CD4-positive, alpha-beta T cell treated with Interleukin-17A for 4 hours (primary cell): ENCODE data around the gene SLC12A3.
A peak's percentile ranks its signal among the peaks of the same experiment; 100 is the strongest.

Source experiments
- DNase-seq: peaks from one replicate; pipeline ENCODE4 v3.0.0-alpha.2; 2020; ENCODE audit warnings: mixed read lengths

SLC12A3 gene

GRCh38 chr16:56895813-56896212, 30.8 kb downstream of the SLC12A3 start:
- DNase-seq, result no peak

GRCh38 chr16:56896244-56896643, 31.2 kb downstream of the SLC12A3 start:
- no peak for DNase-seq

GRCh38 chr16:56897026-56897799, 32.2 kb downstream of the SLC12A3 start:
- DNase-seq, result no peak

- DNase-seq, result no peak
These were observed 33.8 kb downstream of the SLC12A3 start for GRCh38 chr16:56898847-56899246.

- DNase-seq, result no peak
These were observed 38.9 kb downstream of the SLC12A3 start for GRCh38 chr16:56903866-56904265.

GRCh38 chr16:56907401-56907800, 42.4 kb downstream of the SLC12A3 start:
- DNase-seq, result no peak

- DNase-seq, result no peak
These were observed 44.5 kb downstream of the SLC12A3 start for GRCh38 chr16:56909527-56909979.

- no peak for DNase-seq
These were observed 45.1 kb downstream of the SLC12A3 start for GRCh38 chr16:56910112-56910511.

- no peak for DNase-seq
These were observed 45.9 kb downstream of the SLC12A3 start for GRCh38 chr16:56910654-56911539.

GRCh38 chr16:56911771-56912571, 47.0 kb downstream of the SLC12A3 start:
- DNase-seq, result no peak

- no peak for DNase-seq
These were observed 48.0 kb downstream of the SLC12A3 start for GRCh38 chr16:56912746-56913708.

- no peak for DNase-seq
These were observed 49.9 kb downstream of the SLC12A3 start for GRCh38 chr16:56914896-56915295.

GRCh38 chr16:56915336-56916119, 50.5 kb downstream of the SLC12A3 start:
- DNase-seq, result no peak

- peak; percentile 17 for DNase-seq
These were observed 51.8 kb downstream of the SLC12A3 start for GRCh38 chr16:56916571-56917403.

GRCh38 chr16:56918467-56919012, 53.5 kb downstream of the SLC12A3 start:
- DNase-seq, result no peak

GRCh38 chr16:56919099-56919800, 54.2 kb downstream of the SLC12A3 start:
- no peak for DNase-seq

- DNase-seq, result no peak
These were observed 56.6 kb downstream of the SLC12A3 start for GRCh38 chr16:56921571-56921970.

GRCh38 chr16:56923481-56924091, 58.6 kb downstream of the SLC12A3 start:
- no peak for DNase-seq

GRCh38 chr16:56927471-56927870, 62.5 kb downstream of the SLC12A3 start:
- no peak for DNase-seq
